DMS114 treated with DMSO at 0.1 percent for 48 hours (cell line): ENCODE results near the gene NEUROD1.

Source experiments
- DNase-seq: peaks from one replicate; lab custom pipeline; 2025; ENCODE audit not compliant: unreplicated experiment; lab: John Stamatoyannopoulos, UW

NEUROD1 gene

DNA sequence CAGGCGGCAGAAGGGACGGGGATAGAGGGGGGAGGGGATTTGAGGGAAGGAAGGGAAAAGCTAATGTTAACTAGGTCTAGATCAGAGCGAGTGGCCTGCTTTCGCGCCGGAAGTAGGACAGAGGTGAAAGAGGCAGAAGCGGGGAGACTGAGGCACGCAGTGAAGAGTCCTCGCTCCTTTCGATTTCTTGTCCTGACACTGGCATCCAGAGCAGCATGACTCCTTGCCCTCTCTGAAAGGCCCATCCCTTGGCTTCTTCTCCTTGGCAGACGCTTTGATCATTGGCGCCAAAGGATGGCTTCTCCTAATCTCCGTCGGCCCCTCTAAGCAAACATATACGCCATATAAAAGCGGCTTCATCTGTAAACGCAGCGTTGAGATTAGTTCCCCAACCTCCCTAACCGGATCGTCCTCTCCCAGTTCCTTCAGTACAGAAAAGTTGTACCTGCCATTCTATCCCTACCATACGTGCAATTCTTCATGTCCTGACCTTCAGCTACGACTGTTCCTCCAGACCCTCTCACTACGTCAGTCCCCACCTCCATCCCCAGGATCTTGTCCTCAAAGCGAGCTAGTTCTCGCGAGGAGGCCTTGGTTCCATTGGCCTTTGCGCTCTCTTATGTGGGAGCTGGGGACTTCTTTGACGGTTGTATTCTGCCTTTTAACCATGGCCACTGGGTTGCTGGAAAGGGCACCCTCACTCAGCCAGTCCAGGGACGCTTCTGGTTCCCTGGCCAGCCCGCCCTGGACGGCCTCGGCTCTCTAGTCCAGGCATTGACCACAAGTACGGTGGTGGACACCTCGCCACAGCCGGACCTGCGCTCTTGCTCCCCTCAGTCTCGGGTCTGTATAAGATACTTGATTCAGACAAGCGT, 857 bp upstream of the NEUROD1 start:
- no peak for DNase-seq

DNA sequence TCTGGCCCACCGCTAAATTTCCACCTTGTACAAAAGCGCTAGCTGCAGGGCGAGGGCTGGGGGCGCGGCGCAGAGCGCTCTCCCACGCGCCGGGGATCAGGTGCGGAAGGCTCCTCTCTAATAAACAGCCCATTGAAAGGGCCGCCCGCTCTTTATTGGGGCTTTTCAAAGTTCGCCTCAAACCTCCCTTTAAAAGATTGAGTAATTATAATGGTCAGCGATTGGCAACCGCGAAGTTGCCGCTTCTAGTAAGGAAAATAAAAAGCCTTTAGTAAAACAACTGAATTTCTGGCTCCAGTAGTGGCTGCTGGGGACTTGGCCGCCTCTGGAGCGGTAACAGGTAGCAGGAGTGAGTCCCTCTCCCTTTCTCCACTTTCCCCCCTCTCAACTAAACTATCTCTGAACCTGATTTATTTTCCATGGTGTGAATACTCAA, 755 bp downstream of the NEUROD1 start:
- no peak for DNase-seq

DNA sequence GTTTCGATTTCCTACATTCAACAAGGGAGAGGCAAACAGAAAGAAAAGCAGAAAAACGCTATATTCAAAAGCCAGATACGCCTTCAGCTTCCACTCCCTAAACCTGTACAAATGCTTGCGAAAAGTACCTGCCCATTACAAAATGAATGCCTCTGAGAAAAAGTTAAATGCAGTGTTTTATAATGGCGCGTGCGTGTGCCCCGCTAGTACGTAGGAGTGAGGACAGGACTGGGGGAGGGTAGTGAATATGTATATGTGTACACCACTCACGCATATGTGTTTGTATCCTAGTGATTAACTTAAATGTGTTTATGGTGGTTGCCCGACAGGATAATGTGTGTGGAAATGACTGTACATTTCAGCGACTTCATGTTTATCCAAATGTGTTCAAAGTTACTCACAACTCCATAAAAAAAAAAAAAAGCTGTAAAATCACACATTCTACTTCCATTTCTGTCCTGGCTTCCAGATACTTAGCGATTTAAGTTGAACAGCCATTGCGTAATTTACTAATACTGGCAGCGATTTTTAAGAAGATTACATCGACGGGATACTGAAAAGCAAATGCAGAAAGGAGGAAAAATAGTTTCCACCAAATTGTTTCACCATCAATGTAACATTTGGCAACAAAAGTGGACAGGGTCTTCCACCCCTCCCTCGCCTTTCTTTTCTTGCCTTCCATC, 1.3 kb downstream of the NEUROD1 start:
- no peak for DNase-seq

DNA sequence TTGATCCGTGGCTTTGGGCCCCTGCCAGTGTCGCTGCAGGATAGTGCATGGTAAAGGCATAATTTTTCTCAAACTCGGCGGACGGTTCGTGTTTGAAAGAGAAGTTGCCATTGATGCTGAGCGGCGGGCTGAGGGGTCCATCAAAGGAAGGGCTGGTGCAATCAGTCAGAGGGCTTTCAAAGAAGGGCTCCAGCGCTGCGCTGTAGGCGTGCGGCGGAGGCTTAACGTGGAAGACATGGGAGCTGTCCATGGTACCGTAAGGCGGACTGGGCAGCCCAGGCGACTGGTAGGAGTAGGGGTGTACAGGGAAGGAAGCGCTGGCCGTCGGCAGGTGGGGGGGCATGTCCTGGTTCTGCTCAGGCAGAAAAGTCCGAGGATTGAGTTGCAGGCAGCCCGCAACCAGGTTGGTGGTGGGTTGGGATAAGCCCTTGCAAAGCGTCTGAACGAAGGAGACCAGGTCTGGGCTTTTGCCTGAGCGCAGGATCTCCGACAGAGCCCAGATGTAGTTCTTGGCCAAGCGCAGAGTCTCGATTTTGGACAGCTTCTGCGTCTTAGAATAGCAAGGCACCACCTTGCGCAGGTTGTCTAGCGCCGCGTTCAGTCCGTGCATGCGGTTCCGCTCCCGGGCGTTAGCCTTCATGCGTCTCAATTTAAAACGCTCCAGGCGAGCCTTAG, 2.3 kb downstream of the NEUROD1 start:
- DNase-seq, result no peak

DNA sequence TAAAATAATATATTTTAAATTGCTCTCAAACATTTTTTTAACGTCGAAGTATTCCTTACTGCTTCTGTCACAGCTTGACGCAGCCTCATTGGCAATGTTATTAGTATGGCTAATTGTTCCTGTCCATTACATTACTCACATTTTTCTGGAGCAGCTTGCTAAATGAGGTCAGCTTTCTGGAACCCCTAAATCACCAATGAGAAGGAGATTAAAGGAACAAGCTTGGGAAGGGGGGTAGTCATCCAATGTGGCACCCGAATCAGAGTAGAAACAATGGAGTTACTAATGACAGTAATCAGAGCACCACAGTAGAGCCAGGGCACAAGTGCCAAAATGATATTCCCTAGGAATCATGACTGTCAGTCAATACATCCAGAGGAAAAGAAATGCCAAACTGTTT, 5.1 kb downstream of the NEUROD1 start:
- no peak for DNase-seq

DNA sequence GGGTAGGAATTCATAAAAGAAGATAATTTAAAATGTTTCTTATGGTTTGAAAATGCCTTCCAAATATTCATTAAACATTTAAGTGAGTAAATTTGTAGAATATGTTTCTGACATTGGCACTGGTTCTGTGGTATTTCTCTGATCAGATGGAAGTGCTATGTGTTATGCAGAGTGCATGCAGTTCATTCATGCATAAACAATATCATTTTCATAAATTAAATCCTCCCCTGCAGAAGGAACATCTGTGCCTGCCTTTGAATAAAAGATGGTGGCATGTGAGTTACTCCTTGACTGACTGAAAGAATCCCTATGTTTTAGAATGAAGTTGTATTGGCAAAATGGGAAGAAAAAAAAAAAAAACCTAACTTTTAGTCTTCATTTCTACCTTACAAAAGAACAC, 5.9 kb downstream of the NEUROD1 start:
- no peak for DNase-seq

DNA sequence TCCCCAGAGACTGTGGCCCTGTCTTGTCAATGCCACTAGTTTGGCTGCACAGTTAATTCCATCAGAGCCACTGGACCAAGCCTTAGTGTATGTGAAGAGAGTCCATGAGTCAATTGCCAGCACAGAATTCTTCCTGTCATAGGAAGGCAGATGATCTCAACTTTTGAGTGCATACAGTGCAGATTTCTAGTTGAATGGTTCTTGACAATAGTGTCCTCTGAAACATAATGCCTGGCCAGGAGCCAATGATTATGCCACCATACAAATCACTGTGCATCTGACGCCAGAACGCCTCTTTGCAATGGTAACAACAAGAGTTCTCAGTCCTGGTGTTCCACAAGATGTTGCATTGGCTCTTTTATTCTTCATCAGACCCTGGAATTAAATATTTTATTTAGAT, 7.1 kb downstream of the NEUROD1 start:
- DNase-seq, result no peak

DNA sequence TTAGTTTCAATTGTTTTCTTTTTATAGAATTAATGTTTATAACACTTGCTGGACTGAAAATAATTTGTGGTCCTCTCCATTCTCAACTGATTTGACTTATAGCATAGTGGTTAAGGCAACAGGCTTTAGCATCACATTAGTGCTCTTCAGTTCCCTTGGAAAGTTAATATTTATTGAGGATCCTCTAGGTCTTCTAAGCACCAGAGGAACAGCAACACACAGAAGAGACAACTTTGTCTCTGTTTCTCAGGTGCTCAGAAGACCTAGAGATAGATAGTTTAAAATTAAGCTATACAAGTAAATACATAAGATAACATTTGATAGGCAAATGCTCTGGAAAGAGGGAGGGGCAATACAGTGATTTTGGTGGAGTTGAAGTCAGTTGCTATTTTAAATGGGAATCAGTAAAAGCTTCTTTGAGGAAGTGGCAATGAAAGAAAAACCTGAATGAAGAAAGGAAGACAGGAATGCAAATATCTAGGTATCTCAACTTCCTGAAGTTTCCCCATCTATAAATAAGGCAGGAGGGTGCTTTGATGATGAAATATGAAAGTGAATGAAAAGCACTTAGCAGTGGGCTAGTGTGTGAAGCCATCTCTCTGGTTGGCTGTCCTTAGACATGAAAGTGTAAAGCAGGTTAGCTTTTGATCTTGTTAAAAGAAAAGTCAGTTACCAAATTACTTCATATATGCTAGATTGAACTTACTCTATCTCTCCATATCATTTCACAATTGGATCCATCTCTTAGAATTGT, 7.9 kb downstream of the NEUROD1 start:
- no peak for DNase-seq

DNA sequence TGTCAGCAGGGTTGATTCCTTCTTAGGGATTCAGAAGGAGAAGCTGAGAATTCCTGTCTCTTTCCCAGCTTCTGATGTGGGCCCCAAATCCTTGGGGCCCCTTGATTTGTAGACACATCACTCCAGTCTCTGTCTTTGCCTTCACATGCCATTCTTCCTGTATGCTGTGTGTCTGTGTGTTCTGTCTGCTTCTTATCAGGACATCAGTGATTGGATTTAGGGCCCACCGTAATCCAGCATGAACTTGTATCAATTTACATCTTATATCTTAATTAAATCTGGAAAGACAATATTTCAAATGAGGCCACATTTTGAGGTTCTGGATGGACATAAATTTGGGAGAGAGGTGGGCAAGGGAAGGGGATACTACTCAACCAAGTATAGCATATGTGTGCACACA, 9.7 kb downstream of the NEUROD1 start:
- no peak for DNase-seq

DNA sequence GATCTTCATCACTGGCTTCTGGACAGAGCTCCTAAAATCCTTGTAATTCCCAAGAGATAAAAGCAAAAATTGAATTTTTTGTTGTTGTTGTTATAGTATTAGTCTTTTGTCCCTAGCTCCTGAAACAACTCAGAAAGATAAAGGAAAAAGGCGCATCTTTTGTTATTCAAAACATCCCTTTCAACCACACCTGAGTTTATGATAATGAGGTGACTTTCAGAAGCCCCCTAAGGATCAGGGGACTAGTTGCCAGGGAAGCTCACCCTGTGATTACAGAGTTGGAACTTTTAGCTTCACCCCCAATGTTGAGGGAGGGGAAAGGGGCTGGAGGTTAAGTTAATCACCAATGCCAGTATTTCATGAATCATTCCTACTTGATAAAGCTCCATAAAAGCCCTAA, 13.1 kb downstream of the NEUROD1 start:
- DNase-seq, result no peak

DNA sequence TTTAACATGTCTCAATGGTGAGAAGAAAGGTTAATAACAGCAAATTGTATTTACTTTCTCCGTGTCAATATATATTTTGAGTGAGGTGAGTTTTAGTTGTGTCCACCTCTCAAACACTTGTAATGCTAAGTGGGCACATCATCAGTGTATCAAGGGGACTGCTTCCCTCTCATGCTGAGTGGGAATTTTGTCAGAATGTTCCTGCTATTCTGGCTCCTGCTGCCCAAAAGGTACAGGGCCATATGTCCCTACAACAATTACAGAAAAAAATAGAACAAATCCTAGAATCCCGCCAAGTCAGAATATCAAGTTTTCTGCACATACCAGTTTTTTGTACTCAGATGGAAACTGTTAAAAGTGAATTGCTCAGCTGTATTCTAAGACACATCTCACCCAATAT, 18.0 kb downstream of the NEUROD1 start:
- no peak for DNase-seq

DNA sequence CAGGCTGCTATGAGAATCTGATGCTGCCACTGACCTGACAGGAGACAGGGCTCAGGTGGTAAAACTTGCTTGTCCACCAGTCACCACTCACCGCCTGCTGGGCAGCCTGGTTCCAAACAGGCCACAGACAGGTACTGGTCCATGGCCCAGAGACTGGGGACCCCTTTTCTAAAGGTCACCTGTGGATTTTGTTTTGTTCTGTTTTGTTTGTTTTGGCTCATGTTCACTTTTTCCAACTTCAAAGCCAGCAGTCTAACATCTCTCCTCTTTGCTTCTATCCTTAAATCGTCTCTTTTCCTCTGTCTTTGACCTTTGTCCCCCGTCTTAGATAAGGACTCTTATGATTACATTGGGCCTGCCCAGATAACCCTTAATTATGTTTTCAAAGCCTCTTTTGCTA, 20.1 kb downstream of the NEUROD1 start:
- no peak for DNase-seq

DNA sequence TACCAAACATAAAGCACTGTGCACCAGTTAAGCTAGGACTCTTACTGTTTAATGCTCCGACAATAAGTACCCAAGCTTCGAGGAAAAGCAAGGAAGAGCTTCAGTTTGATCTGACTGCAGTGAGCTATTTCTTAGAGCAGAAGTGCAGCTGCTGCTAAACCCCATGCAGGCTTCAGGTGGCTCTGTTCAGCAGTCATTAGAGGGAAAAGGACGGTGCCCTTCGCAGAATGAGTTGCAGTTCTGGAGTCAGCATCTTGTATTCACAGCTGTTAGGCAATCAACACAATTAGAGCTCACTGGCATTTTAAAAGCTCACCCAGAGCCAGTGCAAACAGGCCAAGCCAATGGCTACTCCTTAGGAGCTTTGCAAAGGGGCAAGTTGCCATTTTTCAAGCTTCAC, 21.9 kb downstream of the NEUROD1 start:
- DNase-seq, result no peak

DNA sequence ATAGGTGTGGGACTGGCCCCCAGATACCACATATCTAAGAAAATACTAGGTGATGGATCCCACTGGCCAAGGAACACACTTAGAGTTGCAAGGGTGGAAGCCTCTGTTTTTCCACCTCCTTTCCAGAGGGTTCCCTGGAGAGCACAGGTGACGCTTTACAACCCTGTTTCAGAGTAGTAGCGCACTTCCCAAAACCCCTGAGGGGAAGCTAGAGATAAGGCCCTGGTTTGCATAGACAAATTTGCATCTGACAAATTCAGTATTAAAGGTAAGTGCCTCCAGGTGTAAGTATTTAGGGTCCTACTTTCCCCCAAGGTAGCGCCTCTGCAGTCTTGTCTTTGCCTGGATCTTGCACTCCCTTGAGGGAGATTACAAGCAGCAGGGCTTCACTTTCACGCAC, 22.9 kb downstream of the NEUROD1 start:
- no peak for DNase-seq

DNA sequence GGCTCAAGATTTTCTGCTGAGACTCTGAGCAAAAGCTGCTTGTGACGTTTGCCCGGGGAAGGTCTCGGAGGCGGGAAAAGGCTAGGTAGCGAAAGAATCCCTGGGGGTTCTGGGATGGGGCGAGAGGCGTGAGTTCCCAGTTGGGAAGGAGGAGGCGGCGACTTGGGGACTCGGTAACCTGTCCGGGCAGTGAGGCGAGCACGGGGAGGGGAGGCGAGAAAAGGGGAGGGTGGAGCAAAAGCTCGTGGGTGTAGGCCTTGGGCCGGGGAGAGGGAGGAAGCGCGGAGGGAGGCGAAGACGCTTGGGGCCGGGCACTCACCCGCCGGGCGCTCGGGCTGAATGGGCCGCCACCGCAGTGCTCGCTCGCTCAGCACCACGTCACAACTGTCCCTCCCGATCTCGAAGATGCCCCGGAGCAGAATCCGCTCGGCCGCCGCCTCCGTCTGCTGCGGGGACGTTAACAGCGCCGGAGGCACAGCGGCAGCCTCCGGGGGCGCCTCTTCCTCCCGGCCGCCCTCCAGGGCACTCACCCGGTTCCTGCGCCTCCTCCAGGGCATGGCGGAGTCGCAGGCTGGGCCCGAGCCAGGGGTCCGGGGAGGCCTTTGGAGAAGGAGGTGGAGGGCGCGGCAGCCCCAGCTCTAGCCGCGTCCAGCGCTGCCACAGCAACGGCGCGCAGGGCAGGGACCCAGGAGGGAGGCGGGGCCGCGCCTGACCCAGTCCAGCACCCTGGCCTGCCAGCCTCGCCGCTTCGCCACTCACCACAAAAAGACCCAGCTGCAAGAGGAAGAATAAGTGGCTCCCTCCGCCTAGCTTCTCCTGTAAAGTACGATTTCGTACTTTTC, 23.6 kb downstream of the NEUROD1 start, which contains the start of gene CERKL:
Gene CERKL, minus strand, starts transcription at position 656 of the 842 bp plus-strand sequence. Its CDS starts 99 bp downstream, at position 557.
- no peak for DNase-seq

DNA sequence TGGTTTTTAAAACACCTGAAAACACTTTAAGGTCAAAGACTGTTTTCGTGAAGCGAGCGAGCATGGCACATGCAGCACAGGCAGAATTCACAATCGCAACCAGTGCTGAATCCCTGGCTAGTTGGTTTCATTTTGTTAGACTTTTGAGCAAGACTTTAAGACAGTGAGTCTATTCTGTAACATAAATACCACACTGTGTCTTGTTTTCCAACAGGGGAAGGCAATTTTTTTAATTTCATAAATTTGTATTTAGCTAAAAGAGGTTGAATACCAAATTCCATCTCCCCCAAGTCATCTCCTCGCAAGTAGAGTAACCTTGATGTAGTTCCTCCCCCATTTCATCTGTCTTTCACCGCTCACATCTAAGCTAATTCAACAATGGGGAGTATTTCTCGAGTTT, 24.8 kb downstream of the NEUROD1 start:
- no peak for DNase-seq

DNA sequence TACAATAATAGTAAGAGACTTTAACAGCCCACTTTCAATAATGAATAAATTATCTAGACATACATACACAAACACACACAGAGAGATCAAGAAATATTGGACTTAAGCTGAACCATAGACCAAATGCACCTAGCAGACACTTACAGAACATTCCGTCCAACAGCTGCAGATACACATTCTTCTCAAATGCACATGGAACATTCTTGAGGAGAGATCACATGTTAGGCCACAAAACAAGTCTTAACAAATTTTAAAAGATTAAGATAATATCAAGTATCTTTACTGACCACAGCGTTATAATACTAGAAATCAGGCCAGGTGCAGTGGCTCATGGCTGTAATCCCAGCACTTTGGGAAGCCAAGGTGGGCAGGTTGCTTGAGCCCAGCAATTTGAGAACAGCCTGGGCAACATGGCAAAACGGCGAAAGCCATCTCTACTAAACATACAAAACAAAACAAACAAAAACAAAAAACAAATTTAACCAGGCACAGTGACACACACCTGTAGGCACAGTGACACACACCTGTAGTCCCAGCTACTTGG, 30.8 kb downstream of the NEUROD1 start:
- no peak for DNase-seq

DNA sequence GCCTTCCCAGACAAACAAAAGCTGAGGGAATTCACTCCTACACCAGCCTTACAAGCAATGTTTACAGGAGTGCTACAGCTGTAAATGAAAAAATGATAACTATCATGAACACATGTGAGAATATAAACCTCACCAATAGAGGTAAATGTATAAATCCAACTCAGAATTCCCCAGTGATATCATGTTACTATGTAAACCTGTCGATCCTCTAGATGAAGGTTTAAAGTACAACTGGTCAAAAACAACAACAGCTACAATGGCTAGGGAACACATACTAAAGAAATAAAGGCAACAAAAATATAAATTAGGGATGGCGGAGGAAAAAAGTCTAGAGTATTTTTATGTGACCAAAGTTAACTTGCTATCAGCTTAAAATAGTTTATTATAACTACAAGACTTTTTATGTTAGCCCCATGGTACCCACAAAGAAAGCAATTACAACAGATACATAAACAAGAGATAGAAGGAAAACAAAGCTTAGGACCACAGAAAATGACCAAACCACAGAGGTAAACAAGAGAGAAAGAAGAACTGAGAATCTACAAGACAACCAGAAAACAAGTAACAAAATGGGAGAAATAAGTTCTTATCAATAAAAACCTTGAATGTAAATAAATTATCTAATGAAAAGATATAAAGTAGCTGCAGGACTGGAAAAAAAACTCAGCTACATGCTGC, 31.7 kb downstream of the NEUROD1 start:
- no peak for DNase-seq

DNA sequence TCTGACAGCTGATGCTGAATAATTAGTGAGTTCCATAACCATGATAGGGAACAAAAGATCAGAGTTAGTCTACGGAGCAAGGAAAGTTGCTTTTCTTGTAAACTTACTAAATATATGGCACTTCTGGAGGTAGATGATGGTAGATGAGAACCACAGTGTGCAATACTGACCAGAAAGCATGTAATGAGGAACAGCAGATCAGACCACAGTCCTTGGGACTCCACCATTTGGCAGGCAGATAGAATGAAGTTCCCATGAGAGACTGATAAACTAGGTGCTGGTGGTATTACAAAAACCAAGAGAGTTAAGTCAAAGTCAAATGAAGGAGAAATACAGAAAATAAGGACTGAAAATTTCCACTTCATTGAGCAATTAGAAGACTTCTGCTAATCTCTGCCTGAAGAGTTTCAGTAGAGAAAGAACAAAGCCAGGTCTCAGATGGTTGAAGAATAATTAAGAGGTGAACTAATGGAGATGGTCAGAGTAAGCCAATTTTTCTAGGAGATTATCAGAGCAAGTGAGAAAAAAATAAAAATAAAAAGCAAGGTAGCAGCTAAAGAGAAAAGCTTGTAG, 33.8 kb downstream of the NEUROD1 start:
- no peak for DNase-seq
